HG03175 (cell line): ENCODE data around the gene ZNF407.

Experiments used
- ATAC-seq: cut with Tn5 transposase; IDR thresholded peaks from one replicate; pipeline ENCODE4 v1.9.1; 2021; ENCODE audit warnings: mild to moderate bottlenecking, moderate library complexity; ENCODE audit not compliant: unreplicated experiment

The ZNF407 gene

DNA sequence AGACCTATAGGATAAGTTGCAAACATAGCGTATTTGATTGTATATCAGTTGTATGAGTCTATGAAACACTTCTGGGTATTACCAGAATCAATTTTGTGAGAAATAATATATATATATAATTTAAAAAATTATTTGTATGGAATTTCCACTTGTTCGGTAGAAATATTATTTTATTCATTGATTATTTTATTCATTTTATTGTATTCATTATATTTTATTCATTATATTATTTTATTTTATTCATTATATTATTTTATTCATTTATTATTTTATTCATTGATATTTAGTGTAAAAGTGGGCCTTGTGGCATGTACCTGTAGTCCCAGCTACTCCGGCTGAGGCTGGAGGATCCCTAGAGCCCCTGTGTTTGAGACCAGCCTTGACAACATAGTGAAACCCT lies 268.9 kb downstream of the ZNF407 start:
- ATAC-seq: no peak

DNA sequence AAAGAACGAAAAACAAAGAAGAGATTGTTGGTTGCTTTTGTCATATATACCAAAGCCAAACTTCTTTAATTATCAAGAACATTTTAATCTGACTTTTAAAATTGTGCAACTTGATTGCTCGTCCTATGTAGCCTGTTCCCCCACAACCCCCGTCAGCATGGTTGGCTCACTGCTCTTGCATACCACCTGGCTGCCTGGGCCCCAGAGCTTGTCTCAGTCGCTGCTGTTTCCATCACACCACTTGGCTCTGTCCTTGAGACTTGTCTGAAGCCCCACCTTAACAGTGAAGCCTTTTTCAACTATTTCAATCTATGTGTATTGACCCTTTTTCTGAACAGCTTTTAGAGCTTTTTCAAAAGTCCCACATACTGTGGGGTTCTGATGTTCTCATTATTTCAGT lies 270.8 kb downstream of the ZNF407 start:
- no peak for ATAC-seq

DNA sequence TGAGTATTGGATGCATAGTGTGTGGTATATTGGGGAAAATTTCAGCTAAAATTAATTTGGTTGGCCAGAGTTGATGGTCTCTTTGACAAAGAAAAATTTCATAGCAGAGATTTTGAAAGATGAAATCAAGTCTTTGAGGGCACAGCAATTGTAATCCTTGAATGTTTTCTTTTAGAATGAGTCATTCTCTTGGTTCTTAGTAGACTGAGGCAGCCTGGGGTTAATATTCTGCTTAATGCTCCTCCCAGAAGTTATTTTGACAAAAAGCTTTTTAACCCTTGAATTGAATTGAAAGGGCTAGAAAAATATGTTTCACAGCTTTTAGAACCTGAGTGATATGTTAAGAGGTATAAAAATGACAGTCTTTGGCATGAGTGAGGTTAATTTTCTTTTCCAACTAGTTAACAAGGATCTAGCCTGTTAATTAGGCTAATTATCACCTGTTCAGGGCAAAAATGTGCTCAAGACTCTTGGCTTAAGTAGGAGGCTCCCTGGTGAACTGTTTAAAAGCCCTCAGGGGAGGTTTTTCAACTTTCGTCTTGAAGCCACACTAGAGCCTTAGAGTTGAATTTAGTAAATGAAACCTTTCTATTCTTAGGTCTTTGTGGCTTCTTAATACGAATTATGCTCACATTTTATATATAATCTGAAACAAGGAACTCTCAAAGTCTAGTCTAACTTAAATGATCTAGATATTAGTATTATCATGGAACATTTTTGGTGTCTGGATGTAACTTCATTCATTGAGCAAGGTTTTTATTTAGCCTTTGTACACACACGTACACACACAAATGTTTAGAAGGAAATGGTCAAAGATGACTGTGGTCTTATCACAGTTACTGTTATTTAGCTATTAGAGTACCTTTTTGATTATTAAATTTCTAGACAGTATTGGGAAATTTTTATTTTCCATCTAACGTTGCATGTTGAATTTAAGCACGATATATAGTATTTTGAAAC lies 272.5 kb downstream of the ZNF407 start:
- ATAC-seq: peak; percentile 80

DNA sequence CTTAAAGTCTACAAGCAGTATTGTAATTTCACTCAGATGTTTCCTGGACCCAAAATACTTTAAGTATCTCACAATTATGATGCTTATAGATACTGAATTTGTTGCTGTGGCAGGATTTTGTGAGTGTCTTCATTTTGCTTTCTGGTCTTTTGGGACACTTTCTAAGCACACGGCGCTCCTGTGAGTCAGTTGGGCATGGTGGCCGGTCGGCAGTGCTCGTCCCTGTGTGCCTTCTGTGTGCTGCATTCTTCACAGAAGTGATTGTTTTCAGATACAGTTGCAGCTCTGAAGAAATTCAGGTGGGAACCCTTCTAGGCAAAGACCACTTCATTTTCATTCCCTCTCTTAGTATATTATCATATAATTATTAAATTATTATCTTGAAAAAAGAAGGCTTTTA lies 273.3 kb downstream of the ZNF407 start:
- ATAC-seq: no peak

DNA sequence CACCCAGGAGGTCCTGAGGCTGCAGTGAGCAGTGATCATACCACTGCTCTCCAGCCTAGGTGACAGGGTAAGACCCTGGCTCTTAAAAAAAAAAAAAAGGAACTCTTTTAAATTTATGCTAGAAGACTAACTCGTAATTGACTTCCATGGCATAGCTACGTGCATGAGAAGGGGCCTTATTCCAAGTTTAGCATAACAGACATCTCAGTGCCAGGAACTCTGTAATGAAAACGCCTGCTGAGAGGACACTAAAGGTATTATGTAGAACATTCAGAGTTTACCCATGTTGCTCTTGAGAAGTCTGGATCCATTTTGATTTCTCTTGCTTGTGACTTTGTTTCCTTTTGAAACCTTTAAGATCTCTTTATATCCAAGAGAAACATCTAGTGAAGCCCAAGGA lies 276.0 kb downstream of the ZNF407 start:
- no peak for ATAC-seq

DNA sequence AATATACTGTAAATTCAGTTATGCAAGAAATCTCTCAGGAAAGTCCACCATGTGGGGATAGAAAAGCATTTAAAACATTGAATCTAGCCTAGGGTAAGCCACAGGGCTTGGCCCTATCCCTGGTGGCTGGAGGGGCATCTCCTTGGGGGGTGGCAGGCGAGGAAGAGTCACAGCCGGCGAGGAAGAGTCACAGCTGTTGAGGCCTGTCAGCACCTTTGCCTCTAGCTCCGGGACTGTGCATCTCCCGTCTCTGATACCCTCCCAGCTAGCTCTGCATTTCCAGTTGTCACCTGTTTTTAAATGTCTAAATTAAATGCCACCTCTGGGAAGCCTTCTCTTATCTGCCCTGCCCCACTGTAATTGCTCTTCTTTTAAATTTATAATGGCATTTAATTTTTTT lies 276.7 kb downstream of the ZNF407 start:
- no peak for ATAC-seq

DNA sequence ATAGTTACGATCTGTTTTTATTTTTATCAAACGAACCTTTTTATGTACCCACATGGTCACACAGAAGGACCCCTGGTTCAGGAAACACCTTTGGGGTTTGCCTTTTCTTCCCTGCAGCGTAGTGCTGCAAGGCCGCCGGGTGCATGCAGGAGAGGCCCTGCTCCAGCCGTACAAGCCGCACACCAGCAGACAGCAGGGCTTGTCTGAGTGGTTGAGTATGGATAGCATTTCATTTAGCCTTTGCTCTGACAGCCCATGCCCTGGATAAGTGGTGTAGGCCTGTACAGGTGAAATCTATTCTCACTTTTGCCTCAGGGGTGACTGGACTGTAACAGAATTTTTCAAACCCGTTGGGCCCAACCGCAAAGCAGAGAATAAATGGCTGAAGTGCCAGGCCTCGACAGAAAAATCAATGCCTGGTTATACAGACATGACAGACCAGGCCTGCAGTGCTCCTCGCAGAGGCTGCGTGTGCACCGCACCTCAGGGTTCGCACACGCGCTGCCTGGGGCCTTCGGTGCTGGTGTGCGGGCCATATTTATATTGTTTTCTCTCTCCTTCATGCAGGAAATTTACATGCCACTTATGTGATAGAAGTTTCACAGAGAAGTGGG lies 279.1 kb downstream of the ZNF407 start:
- no peak for ATAC-seq

DNA sequence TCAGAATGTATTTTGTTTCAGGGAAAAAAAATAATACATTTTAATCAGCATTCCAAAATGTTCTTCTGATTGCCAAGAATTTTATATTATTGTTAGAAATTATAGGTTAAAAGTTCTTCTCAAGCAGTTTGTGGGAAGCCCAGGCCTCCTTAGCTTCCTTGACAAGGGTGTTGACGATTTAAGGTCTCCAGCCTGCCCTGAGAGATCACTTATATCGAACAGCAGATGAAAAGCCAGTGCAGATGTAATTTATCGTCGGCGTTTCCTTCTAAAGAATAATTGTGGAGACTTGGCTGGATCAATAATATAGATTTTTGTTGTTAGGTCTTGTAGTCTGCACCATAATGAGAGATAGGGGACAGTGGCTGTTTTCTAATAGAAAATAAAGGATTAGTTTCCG lies 280.6 kb downstream of the ZNF407 start:
- ATAC-seq: no peak

DNA sequence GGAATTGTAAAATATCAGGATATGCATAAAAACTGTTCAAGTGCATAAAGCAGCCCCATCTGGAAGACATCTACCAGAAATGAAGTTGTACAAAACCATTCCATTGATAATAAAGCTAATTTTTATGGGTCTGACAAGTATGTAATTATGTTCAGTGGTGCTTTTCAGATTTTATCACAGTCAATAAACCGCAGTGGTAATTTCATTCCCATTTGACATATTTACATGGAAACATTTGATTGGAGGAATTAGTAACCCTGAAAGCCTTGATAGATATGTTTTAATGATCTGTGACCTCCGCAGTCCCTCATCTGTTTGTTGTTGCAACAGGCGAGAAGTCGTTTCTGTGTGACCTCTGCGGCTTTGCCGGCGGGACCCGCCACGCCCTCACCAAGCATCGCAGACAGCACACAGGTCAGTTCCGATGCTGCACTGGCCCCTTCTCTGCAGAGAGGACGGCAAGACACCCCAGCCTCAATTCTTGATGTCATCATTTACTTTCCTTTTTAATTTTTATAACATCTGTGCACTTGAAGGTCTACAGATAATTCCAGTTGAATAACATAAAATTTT lies 283.1 kb downstream of the ZNF407 start:
- no peak for ATAC-seq

DNA sequence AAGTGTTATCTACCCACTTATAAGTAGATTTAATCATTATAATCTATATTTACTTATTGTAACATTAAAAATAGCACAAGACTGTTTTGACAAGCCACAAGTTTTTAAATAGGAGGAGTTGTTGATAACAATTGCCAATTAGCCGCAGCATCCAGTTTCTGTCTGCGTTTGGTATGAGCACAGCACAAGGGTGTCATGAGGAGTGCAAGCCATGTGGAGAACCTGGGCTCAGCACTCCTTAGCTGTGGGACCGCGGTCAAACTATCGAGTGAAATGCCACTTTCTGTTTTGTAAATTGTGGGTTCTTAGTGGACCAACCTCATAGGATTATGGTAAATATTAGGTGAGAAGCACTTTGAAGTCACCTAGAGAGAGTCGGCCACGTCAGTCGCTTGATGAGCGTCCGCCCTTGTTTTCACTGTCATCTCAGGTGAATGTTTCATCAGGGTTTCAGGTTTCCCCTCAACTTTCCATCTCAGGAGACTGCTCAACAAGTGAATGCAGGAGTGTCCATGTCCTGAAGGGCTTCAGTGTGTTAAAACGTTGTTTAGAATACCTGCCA lies 294.5 kb downstream of the ZNF407 start:
- ATAC-seq: no peak

DNA sequence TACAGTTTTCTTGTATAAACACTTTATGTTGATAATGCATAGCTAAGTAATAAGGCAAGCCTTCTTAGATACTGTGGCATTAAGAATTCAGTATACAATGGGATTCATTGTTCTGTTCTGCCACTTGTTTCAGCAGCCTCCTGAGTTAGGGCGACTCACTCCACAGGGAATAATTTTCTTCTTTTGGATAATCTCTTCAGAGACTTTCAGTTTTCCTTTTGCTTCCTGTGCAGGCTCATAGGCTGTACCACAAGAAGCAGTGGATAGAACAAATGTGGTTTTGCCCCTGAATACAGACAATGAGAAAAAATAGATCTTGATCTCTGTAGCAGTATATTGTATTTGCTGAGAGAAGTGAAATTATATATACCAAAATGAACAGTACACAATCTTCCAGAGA lies 298.0 kb downstream of the ZNF407 start:
- ATAC-seq: no peak

DNA sequence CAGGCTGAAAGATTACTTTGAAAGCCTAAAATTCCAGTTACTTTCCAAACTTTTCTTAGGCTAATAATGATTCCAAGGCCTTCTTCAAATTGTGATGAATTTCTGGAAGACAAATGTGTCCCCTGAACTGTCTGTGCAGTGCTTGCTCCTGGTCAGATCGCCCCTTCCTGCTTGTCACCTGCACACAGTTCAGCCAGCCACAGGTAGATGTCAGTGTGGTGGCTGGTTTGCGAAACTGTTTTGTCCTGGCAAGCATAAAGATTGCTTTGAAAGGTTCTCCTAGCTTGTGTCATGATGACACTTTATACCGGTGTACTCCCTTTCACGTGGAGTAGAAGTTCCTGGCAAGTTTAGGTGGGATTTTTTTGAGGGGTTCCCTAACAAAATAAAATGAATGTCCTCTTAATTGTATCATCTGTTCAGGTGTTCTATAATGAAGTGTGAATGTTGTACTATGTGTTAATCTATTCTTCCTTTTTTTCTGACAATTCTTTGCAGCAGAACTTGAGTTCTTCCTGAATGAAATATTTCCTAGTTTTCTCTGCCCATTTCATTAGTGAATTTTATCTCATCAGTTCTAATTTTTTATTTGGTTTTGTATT lies 298.8 kb downstream of the ZNF407 start:
- ATAC-seq: peak; percentile 80

DNA sequence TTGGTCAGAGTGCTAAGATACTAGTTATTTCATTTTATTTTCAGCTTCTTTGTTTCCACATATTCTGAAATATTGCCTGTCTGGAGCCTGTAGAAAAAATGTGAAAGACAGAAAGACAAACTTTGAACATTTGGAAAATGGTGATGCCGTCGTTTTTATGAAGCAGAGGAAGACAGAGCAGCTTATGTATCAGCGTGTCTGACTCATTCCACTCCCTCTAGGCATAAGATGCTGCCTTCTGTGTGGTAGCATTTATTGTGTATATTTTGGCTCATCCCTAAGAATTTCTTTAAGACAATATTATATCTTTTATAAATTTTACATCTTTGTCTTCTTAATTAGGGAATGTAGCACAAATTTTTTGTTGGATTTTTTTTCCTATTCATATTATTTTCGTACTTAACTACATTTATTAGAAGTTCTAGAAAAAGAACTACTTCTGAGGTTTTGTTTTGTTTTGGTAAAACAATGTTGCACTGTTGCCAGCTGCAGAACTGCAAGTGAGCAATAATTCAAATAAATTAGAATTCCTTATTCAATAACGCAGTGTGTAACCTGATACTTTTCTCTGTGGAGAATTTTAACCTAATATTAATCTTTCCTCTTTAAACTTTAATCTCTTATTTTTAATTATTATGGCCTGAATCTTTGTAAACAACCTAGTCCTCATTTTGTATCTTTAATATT lies 300.4 kb downstream of the ZNF407 start:
- no peak for ATAC-seq

DNA sequence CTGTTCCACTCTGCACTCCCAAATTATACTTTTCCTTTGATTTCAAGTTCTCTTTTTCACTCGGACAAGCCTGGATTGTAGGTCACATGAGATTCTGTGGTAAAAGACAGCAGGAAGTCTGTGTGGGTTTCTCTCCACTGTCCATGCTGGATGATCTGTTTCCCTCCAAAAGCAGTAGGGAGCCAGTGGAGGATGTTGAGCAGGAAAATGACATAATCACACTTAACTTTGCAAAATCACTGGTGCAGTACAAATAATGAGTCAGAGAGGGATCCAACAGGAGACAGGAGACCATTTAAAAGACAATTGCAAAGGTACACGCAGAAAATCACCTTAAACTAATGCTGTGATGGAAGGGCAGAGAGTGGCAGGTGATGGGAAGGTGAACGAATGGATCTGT lies 301.3 kb downstream of the ZNF407 start:
- ATAC-seq: no peak

DNA sequence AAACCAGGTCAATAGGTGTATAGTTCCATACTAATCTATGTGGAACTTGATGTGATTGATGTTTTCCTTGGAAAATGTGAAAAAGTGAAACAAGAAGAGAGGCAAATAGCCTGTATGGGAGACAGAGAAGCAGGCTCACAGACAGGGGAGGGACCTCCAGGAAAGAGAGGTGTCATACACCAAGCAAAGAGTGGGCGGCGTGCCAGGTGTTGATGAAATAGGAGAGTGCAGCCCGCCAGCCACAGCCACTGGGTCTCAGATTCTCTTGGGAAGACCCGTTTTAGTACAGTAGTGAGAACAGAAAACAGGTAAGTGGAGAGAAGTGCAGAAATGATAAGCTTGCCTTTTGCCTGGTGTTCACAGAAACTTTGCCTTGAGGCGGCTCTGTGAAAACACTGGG lies 301.9 kb downstream of the ZNF407 start:
- no peak for ATAC-seq

DNA sequence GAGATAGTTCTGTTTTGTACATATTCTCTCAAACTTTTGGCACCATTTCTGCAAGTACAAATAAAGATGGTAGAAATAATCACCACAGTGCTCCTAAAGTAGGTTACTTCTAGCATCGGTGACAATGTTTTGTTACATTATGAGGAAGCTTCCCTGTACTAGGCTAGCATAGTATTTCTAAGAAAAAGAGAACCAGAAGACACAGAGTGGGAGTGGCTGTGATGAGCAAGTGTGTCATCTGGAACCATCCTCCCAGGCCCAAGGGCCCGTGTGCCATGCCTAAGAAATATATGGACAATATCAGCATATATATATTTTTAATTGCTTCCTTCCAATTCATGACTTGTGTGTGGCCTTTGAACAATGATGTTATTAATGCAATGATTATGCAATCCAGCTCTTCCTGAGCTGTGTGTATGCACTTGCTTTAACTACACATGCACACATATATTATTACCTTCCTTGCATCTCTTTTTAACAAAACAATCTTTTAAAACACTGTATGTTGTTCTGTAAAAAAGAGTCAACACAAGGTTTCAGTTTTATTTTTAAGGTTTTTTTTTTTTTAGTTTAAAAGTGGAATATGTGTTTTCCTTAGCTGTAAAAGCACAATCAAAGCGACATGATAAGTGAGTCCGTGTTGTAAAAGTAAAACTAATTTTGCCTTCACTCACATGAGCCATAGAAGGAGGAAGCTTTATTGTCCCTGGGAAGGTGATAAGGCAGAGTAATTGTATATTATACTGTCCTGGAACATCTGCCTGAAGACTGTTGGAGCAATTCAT lies 303.9 kb downstream of the ZNF407 start:
- ATAC-seq: no peak

DNA sequence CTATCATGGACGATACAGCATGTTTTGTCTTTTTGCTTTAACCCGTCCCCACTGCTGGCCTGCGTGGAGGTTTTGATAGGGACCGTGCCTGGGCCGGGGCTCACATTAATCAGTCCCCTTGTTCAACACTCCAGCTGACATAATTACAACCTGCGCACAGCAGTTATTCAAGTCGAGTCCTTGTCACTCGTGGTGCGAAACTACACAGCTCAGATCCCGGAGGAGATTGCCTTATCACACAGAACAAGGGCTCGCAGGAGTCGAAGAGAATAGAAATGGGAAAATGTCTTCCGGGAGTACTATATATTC lies 304.4 kb downstream of the ZNF407 start:
- no peak for ATAC-seq

DNA sequence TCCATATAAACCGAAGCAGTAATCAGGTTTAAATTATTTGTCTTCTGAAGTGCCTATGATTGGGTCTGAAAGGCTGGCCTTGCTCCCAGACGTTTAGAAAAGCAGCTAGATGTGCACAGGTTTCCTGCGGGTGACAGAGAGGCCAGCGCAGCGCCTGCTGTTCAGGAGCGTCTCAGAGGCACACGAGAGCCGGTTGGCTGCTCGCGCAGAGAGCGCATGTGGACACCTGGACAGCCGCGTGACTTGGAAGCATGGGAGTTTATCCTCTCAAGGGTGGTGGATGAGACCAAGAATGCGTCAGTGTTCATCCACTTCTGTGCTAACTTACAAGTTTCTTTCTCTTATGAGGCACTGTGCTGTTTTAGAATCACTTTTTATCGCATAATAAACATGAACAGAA lies 307.6 kb downstream of the ZNF407 start:
- ATAC-seq: no peak

DNA sequence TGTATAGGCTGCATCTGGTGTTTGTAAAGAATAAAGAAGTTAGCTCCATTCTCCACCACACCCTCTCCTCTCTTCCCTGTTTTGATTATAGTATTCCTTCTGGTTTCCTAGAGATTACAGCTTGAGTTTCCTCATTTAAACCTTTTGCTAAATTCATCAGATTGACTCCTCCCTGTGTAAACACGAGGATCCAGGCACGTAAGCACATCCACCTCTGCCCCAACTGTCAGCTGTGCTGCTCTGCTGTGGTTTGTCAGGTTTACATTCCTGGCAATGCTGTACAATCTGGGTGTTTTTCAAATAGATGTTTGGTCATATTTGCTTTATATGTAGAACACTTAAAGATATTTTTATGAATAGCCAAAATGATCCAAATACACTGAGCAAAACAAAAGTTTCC lies 308.5 kb downstream of the ZNF407 start:
- no peak for ATAC-seq

DNA sequence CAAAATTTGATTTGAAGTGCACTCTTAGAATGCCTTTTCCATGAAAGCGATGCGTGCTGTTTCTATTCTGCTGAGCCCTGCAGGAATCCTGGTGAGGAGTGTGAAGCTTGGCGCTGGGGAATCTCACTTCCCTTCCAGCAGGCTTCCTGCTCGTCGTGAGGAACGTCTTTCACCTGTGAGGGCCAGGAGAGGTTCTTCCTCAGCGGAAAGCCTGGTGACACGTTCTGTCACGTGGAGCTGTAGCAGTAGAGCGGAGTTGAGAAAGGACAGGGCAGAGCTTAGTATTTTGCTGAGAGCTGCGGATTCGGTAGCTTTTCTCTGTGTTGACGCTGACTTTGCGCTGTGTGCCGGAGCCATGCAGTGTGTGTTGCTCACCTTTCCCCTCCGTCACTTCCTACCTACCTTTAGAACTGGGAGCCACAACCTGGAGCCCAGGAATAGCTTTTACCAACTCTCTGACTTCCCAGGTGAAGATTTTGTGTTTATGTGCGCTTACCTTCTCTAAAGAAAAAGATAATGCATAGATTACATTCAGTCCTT lies 316.5 kb downstream of the ZNF407 start:
- no peak for ATAC-seq
